ENCODE results near the gene VSTM5.

GRCh38 chr11:93840981-93841380 lies 9.4 kb downstream of the VSTM5 start:
- TF ChIP-seq CTCF (IDR thresholded peaks at IDR 0.05) (no peak), EP300 (IDR thresholded peaks at IDR 0.05) (no peak)
